ENCODE results near the gene OR1K1.
"Not testable (repeated sequence)": the region's sequence is repeated elsewhere in the genome, so short reads cannot be mapped to it uniquely, and the experiment has no call there.

The OR1K1 gene
- total RNA-seq: 0 reads per million in 2 experiments

GRCh38 chr9:122800066-122801060 is at the start of gene OR1K1:
OR1K1 (plus strand) TSS chr9:122800123; CDS start chr9:122800123, 0 bp downstream.
- no peak for DNase-seq (ENCODE audit: low read depth)

GRCh38 chr9:122754825-122755224 is 45.1 kb upstream of the OR1K1 start:
- DNase-seq (ENCODE audit: low read depth): no peak

GRCh38 chr9:122767817-122768216 is 32.1 kb upstream of the OR1K1 start:
- DNase-seq (ENCODE audit: low read depth): no peak

GRCh38 chr9:122777052-122777451 is 22.9 kb upstream of the OR1K1 start:
- no peak for DNase-seq (ENCODE audit: low read depth)

- DNase-seq (ENCODE audit: low read depth): no peak
Observed at GRCh38 chr9:122777935-122778627, 21.8 kb upstream of the OR1K1 start.

- no peak for DNase-seq (ENCODE audit: low read depth)
Observed at GRCh38 chr9:122779181-122779580, 20.7 kb upstream of the OR1K1 start.

- no peak for DNase-seq (ENCODE audit: low read depth)
Observed at GRCh38 chr9:122780026-122780425, 19.9 kb upstream of the OR1K1 start.

- DNase-seq (ENCODE audit: low read depth): no peak
Observed at GRCh38 chr9:122781671-122782070, 18.3 kb upstream of the OR1K1 start.

- no peak for DNase-seq (ENCODE audit: low read depth)
Observed at GRCh38 chr9:122785269-122785668, 14.7 kb upstream of the OR1K1 start.

- DNase-seq (ENCODE audit: low read depth): no peak
Observed at GRCh38 chr9:122786338-122786737, 13.6 kb upstream of the OR1K1 start.

GRCh38 chr9:122788831-122789230 is 11.1 kb upstream of the OR1K1 start, which contains the start of gene OR5C1:
OR5C1 (plus strand) TSS chr9:122788933; CDS start chr9:122788933, 0 bp downstream.
- DNase-seq (ENCODE audit: low read depth): no peak

- DNase-seq (ENCODE audit: low read depth): no peak
Observed at GRCh38 chr9:122789256-122790046, 10.5 kb upstream of the OR1K1 start.

- DNase-seq (ENCODE audit: low read depth): no peak
Observed at GRCh38 chr9:122791872-122792669, 7.9 kb upstream of the OR1K1 start.

- no peak for DNase-seq (ENCODE audit: low read depth)
Observed at GRCh38 chr9:122797316-122798063, 2.4 kb upstream of the OR1K1 start.

- DNase-seq (ENCODE audit: low read depth): no peak
Observed at GRCh38 chr9:122806661-122807060, 6.7 kb downstream of the OR1K1 start.

GRCh38 chr9:122807271-122807900 is 7.5 kb downstream of the OR1K1 start:
- DNase-seq (ENCODE audit: low read depth): no peak

- DNase-seq (ENCODE audit: low read depth): no peak
Observed at GRCh38 chr9:122808141-122808540, 8.2 kb downstream of the OR1K1 start.

GRCh38 chr9:122809261-122809660 is 9.3 kb downstream of the OR1K1 start:
- DNase-seq (ENCODE audit: low read depth): not testable (repeated sequence)

- peak; percentile 53 for DNase-seq (ENCODE audit: low read depth)
Observed at GRCh38 chr9:122810306-122810946, 10.5 kb downstream of the OR1K1 start.

Data from T follicular helper cell (primary cell).